ENCODE data around the gene B3GAT3. TPM values are rescaled to one million over a fixed set of nuclear protein-coding genes. Genes with fewer than 3 reads are reported as not detected.

The B3GAT3 gene
- total RNA-seq, 2 experiments from 2014 or later: 63.0 to 64.8 TPM

- ATAC-seq (no peak), DNase-seq (no peak)
- H3K27ac Mint-ChIP-seq: peak overlapping the region; percentile 81
- ChIA-PET POLR2A (interaction anchor here (0.7 to 3.8 kb wide), 5 partner anchors 9 to 228 kb away, joined by 3 to 29 read pairs (median 5); partner anchors contain the start of genes B3GAT3, LBHD1, UQCC3 and ZBTB3), CTCF (interaction anchor here (1.0 to 4.4 kb wide), 4 partner anchors 12 to 67 kb away, joined by 3 to 24 read pairs (median 6); partner anchors contain the start of genes C11orf98, CSKMT, MTA2 and TUT1)
- peaks cover 33% of the 10 kb centered on the region for H3K36me3 Mint-ChIP-seq (ENCODE audit: low read depth)
- H3K9me3 Mint-ChIP-seq (ENCODE audit: insufficient read depth): no peaks in the 10 kb centered on the region
- peaks cover 51% of the 10 kb centered on the region for H3K4me1 Mint-ChIP-seq (ENCODE audit: low read depth)
- no peaks in the 10 kb centered on the region for H3K27me3 Mint-ChIP-seq (ENCODE audit: low read depth)
- H3K4me3 Mint-ChIP-seq: peak overlapping the region; percentile 51
Measured at GRCh38 chr11:62613291-62613778, 8.5 kb downstream of the B3GAT3 start.

DNA sequence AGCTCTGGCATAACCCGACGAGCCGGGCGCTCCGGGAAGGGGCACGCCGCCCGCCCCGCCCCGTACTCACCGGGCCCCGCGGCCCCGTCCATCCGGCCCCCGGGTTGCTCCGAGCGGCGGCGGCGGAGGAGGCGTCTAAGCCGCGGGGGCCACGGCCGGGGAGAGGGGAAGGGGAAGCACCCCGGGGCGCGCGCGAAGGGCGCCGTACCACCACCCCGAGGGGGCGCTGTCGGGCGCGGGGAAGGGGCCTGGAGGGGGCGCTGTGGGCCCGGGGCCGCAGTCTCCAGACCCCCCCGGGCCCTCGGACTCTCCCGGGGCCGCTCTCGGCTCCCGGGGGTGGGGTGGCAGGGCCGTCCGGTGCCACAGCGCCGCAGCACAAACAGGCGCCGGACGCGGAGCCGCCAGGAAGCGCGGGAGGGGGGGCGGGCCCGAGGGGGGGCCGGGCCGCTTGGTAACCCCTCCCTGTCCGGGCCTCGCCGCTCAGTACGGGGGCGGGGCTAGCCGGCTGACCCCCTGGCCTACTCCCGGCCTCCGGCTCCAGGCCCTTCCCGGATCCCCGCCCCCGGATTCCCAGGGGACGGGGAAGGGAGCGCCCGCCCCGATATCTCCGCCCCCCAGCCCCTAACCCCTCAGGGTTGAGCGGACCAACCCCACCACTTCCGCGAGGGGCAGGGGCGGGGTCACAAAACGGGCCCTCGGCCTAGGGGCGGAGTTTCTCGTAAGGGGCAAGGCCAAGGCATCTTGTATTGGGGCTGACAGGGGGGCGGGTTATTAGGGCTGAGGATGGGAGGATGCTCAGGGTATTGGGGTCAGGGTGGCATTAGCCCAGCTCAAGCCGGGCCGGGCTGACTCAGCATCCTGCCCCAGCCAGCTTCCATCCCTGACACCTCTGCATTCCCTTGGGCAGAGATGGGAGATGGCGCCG, 9.2 kb downstream of the B3GAT3 start, which contains the start of the genes EML3 and ROM1:
EML3 (minus strand) TSS at position 410 of the 925 bp plus-strand sequence; CDS start at position 92, 318 bp downstream.
ROM1 (plus strand) TSS at position 892 of the 925 bp plus-strand sequence; CDS start at position 917, 25 bp downstream.
- no peaks in the 10 kb centered on the region for H3K27me3 Mint-ChIP-seq (ENCODE audit: low read depth)
- H3K4me1 Mint-ChIP-seq (ENCODE audit: low read depth): peaks cover 56% of the 10 kb centered on the region
- peak; percentile 92 for DNase-seq
- CTCF ChIA-PET: interaction anchor here (0.9 to 4.4 kb wide), 16 partner anchors 10 to 174 kb away, joined by 3 to 24 read pairs (median 6); partner anchors contain the start of genes B3GAT3, C11orf98, CSKMT and LBHD1
- POLR2A ChIA-PET: interaction anchor here (0.7 to 3.8 kb wide), 17 partner anchors 9 to 645 kb away, joined by 3 to 29 read pairs (median 6); partner anchors contain the start of genes B3GAT3, C11orf98, CSKMT and FTH1
- peak; percentile 78 for ATAC-seq
- H3K36me3 Mint-ChIP-seq (ENCODE audit: low read depth): peaks cover 38% of the 10 kb centered on the region
- H3K4me3 Mint-ChIP-seq: peak within 1 kb of the TSS; percentile 88
- no peaks in the 10 kb centered on the region for H3K9me3 Mint-ChIP-seq (ENCODE audit: insufficient read depth)
- H3K27ac Mint-ChIP-seq: peak within 1 kb of the TSS; percentile 96

- DNase-seq: peak; percentile 65
- Mint-ChIP-seq H3K27me3 (ENCODE audit: low read depth) (no peaks in the 10 kb centered on the region), H3K4me1 (ENCODE audit: low read depth) (peaks cover 60% of the 10 kb centered on the region), H3K36me3 (ENCODE audit: low read depth) (peaks cover 41% of the 10 kb centered on the region), H3K27ac (peak overlapping the region; percentile 96), H3K4me3 (peak overlapping the region; percentile 88), H3K9me3 (ENCODE audit: insufficient read depth) (no peaks in the 10 kb centered on the region)
- POLR2A ChIA-PET: interaction anchor here (0.7 to 3.8 kb wide), 15 partner anchors 10 to 644 kb away, joined by 3 to 29 read pairs (median 6); partner anchors contain the start of genes B3GAT3, C11orf98, CSKMT and FTH1
- ATAC-seq: peak; percentile 12
- CTCF ChIA-PET: interaction anchor here (0.8 to 4.4 kb wide), 17 partner anchors 10 to 187 kb away, joined by 3 to 24 read pairs (median 6); partner anchors contain the start of genes B3GAT3, C11orf98, CSKMT and LBHD1
Measured at GRCh38 chr11:62611705-62612365, 10.0 kb downstream of the B3GAT3 start.

DNA sequence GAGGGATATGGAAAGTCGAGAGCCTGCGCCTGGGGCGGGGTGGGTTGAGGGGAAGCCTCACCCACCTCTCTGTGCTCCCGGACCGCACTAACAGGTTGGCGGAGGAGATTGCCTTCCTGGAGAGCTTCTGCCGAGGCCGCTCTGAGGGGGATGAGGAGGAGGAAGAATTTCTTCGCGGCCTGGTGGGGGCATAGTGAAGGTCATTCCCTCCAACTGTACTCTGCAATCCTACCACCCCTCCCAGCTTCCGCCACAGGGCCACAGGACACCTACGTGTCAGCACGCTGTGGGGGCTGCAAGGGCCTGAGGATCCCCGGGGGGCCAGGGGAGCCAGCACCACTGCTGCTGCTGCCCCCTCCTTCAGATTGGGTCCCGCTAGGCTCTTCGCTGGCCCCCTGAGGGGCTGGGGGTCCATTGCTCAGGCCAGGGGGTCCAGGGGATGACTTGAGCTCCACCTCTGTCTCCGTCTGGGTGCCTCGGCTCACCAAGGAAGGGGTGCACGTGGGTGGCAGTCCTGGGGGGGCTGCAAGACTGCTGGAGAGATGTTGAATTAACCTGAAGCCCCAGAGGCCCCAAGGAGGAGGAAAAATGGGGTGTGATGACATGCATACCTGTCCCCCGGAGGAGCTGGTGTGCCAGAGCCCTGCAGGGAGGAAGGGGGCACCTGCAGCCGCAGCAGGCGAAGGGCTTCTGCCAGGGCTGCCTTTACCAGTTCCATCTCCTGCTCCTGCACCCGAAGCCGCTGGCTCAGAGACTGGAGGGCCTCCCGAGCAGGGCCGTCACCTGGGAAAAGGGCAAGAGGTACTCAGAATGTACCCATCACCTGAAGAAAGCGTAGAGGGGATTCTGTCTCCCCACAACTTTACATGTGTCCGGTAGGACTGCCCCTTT, 10.7 kb downstream of the B3GAT3 start:
- Mint-ChIP-seq H3K27me3 (ENCODE audit: low read depth) (no peaks in the 10 kb centered on the region), H3K9me3 (ENCODE audit: insufficient read depth) (no peaks in the 10 kb centered on the region), H3K4me1 (ENCODE audit: low read depth) (peaks cover 55% of the 10 kb centered on the region), H3K36me3 (ENCODE audit: low read depth) (peaks cover 41% of the 10 kb centered on the region), H3K27ac (peak overlapping the region; percentile 96), H3K4me3 (peak overlapping the region; percentile 88)
- DNase-seq (no peak), ATAC-seq (no peak)
- ChIA-PET POLR2A (interaction anchor here (0.6 to 3.8 kb wide), 18 partner anchors 10 to 1634 kb away, joined by 3 to 29 read pairs (median 6); partner anchors contain the start of genes B3GAT3, C11orf98, CSKMT and FTH1), CTCF (interaction anchor here (0.8 to 4.4 kb wide), 15 partner anchors 10 to 186 kb away, joined by 3 to 24 read pairs (median 6); partner anchors contain the start of genes B3GAT3, C11orf98, CSKMT and LBHD1)

DNA sequence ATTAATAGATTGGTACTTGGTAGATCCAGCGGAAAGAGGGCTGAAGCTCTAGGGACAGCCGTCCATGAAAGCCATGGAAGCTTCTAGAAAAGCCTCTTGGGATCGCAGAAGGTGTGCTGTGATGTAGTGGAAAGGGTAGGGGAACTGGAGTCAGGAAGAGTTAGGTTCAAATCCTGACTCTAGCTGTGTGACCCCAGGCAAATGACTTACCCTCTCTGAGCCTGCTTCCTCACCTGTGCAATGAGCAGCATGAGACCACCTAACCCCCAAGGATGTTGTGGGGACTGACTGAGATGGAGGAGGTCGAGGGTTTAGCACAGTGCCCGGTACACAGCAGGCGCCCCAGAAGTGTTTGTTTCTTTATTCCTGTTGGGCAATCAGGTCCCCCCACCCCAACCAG, 11.4 kb downstream of the B3GAT3 start:
- CTCF ChIA-PET: interaction anchor here (1.5 to 4.4 kb wide), 5 partner anchors 12 to 186 kb away, joined by 3 to 24 read pairs (median 7); partner anchors contain the start of genes B3GAT3 and TUT1
- no peak for ATAC-seq
- POLR2A ChIA-PET: interaction anchor here (0.7 to 3.8 kb wide), 9 partner anchors 9 to 245 kb away, joined by 3 to 29 read pairs (median 9); partner anchors contain the start of genes B3GAT3, C11orf98, CSKMT and HNRNPUL2
- Mint-ChIP-seq H3K27me3 (ENCODE audit: low read depth) (no peaks in the 10 kb centered on the region), H3K27ac (peak overlapping the region; percentile 81), H3K4me3 (peak overlapping the region; percentile 88), H3K9me3 (ENCODE audit: insufficient read depth) (no peaks in the 10 kb centered on the region), H3K36me3 (ENCODE audit: low read depth) (peaks cover 47% of the 10 kb centered on the region), H3K4me1 (ENCODE audit: low read depth) (peaks cover 55% of the 10 kb centered on the region)
- DNase-seq: no peak

- Mint-ChIP-seq H3K9me3 (ENCODE audit: insufficient read depth) (no peaks in the 10 kb centered on the region), H3K36me3 (ENCODE audit: low read depth) (peaks cover 57% of the 10 kb centered on the region), H3K4me1 (ENCODE audit: low read depth) (peaks cover 53% of the 10 kb centered on the region), H3K27ac (peak overlapping the region; percentile 24), H3K27me3 (ENCODE audit: low read depth) (no peaks in the 10 kb centered on the region), H3K4me3 (no peak overlapping the region)
- CTCF ChIA-PET: interaction anchor here (1.7 kb wide), 1 partner anchor 17 kb away, joined by 7 read pairs; the partner anchor contains the start of gene TUT1
- DNase-seq (no peak), ATAC-seq (no peak)
- POLR2A ChIA-PET: interaction anchor here (1.2 to 2.4 kb wide), 3 partner anchors 12 to 56 kb away, joined by 5 to 11 read pairs (median 5); partner anchors contain the start of genes C11orf98, CSKMT and TUT1
Measured at GRCh38 chr11:62608776-62609175, 13.0 kb downstream of the B3GAT3 start.

DNA sequence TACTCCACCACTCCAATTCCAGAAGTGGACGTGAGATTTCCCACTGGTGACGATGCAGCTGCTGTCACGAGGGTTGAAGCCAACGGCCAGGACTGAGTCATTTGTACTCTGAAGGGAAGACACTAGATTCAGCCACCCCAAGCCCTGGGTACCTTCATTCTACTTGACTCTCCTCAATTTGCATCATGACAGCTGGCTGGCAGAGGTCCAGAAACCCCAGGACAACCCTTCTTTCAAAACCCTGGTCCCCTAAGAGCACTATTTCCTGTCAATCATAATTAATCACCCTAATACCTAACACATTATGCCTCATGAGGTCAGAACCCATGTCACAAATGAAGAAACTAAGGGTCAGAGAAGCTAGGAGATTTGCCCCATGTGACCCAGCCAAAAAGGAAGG, 14.1 kb downstream of the B3GAT3 start:
- CTCF ChIA-PET: interaction anchor here (0.9 kb wide), 1 partner anchor 183 kb away, joined by 4 read pairs; no protein-coding TSS in a partner anchor
- ATAC-seq (no peak), DNase-seq (no peak)
- Mint-ChIP-seq H3K27ac (no peak overlapping the region), H3K27me3 (ENCODE audit: low read depth) (no peaks in the 10 kb centered on the region), H3K36me3 (ENCODE audit: low read depth) (peaks cover 67% of the 10 kb centered on the region), H3K4me1 (ENCODE audit: low read depth) (peaks cover 57% of the 10 kb centered on the region), H3K4me3 (no peak overlapping the region), H3K9me3 (ENCODE audit: insufficient read depth) (no peaks in the 10 kb centered on the region)
- POLR2A ChIA-PET: interaction anchor here (0.5 to 2.4 kb wide), 6 partner anchors 13 to 209 kb away, joined by 3 to 11 read pairs (median 4); partner anchors contain the start of genes C11orf98, CSKMT, INTS5 and TUT1

DNA sequence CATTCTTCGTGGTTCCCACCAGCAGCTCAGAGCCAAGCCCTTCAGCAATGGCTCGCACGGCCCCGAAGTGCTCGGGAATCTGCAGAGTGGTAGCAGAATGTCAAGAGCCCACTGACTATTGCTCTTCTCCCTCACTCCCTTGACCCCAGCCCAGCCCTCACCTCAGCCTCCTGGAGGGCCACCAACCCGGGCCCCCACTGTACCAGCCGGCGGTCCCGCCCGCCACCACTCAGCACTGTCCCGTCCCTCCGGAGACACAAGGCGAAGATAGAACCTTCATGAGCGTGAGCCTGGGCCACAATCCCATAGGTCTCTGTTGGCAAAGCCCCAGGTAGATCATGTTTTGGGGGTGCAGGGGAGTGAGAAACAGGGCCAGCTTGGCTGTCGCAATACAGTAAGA, 15.9 kb downstream of the B3GAT3 start:
- no peak overlapping the region for H3K27ac Mint-ChIP-seq
- H3K4me3 Mint-ChIP-seq: no peak overlapping the region
- ATAC-seq (no peak), DNase-seq (no peak)
- H3K36me3 Mint-ChIP-seq (ENCODE audit: low read depth): peaks cover 67% of the 10 kb centered on the region
- peaks cover 56% of the 10 kb centered on the region for H3K4me1 Mint-ChIP-seq (ENCODE audit: low read depth)
- ChIA-PET CTCF (interaction anchor here (1.9 kb wide), 1 partner anchor 14 kb away, joined by 5 read pairs; no protein-coding TSS in a partner anchor), POLR2A (interaction anchor here (1.4 to 4.3 kb wide), 2 partner anchors 14 to 236 kb away, joined by 3 to 23 read pairs; partner anchors contain the start of gene TUT1)
- H3K27me3 Mint-ChIP-seq (ENCODE audit: low read depth): no peaks in the 10 kb centered on the region
- no peaks in the 10 kb centered on the region for H3K9me3 Mint-ChIP-seq (ENCODE audit: insufficient read depth)

- Mint-ChIP-seq H3K4me1 (ENCODE audit: low read depth) (peaks cover 52% of the 10 kb centered on the region), H3K4me3 (no peak overlapping the region), H3K27ac (no peak overlapping the region), H3K36me3 (ENCODE audit: low read depth) (peaks cover 67% of the 10 kb centered on the region), H3K27me3 (ENCODE audit: low read depth) (no peaks in the 10 kb centered on the region), H3K9me3 (ENCODE audit: insufficient read depth) (no peaks in the 10 kb centered on the region)
- ChIA-PET POLR2A (interaction anchor here (0.6 to 4.3 kb wide), 2 partner anchors 14 to 74 kb away, joined by 3 to 23 read pairs; partner anchors contain the start of genes TUT1 and UBXN1), CTCF (interaction anchor here (1.9 kb wide), 1 partner anchor 13 kb away, joined by 5 read pairs; no protein-coding TSS in a partner anchor)
- DNase-seq (no peak), ATAC-seq (no peak)
Measured at GRCh38 chr11:62605467-62605866, 16.3 kb downstream of the B3GAT3 start.

All from activated CD8-positive, alpha-beta T cell treated with anti-CD3 and anti-CD28 coated beads, Interleukin-2, amount 10 ng/mL, durations not matched to agents 7 days and 5 days (primary cell).